SU-DHL-6 (cell line): ENCODE data around the gene CDH24.

Experiments used
- H2AFZ ChIP-seq: fragments of 200-600 bp; sonication (generic); 2 replicates; pipeline ENCODE4 v1.6.1; 2014; ENCODE audit warnings: low read depth, mild to moderate bottlenecking, moderate library complexity, mixed read lengths, antibody characterized with exemption, low read length; ENCODE audit not compliant: severe bottlenecking
- H3F3A ChIP-seq: fragments of 200-600 bp; shearing (Covaris generic); 2 replicates; pipeline ENCODE4 v1.6.0; 2016; ENCODE audit warnings: antibody characterized with exemption, mild to moderate bottlenecking; ENCODE audit not compliant: insufficient read depth
- H3K27ac ChIP-seq: fragments of 200-600 bp; sonication (generic); 2 replicates; pipeline ENCODE4 v1.5.1; 2016; ENCODE audit warnings: low read depth, mild to moderate bottlenecking, low read length, moderate library complexity, mixed read lengths
- H3K27me3 ChIP-seq: fragments of 200-600 bp; sonication (generic), shearing (Covaris generic); 2 replicates; pipeline ENCODE4 v1.6.0; 2014; ENCODE audit warnings: mild to moderate bottlenecking, low read length
- H3K36me3 ChIP-seq: fragments of 200-600 bp; sonication (generic); 2 replicates; pipeline ENCODE4 v1.6.1; 2014; ENCODE audit warnings: mild to moderate bottlenecking, low read length, mixed read lengths
- H3K4me2 ChIP-seq: fragments of 300-600, 200-600 bp; shearing (Covaris generic), sonication (generic); 2 replicates; pipeline ENCODE4 v1.6.0; 2014; ENCODE audit warnings: low read length, low read depth, mild to moderate bottlenecking; ENCODE audit not compliant: poor library complexity, severe bottlenecking
- H3K4me3 ChIP-seq: fragments of 200-600 bp; sonication (generic); 2 replicates; pipeline ENCODE4 v1.5.1; 2014; ENCODE audit warnings: antibody characterized with exemption, low read length, mild to moderate bottlenecking, mixed read lengths; ENCODE audit not compliant: insufficient read depth, poor library complexity, severe bottlenecking
- H3K79me2 ChIP-seq: fragments of 200-600 bp; sonication (generic); 2 replicates; pipeline ENCODE4 v1.6.1; 2014; ENCODE audit warnings: mild to moderate bottlenecking, low read length, moderate library complexity; ENCODE audit not compliant: insufficient read depth
- H3K9ac ChIP-seq: fragments of 200-600 bp; sonication (generic); 2 replicates; pipeline ENCODE4 v1.7.0; 2014; ENCODE audit warnings: mild to moderate bottlenecking, low read length
- H3K9me2 ChIP-seq: fragments of 200-600 bp; sonication (generic); replicated peaks from 2 replicates; pipeline ENCODE4 v1.6.1; 2014; ENCODE audit warnings: low read length; ENCODE audit not compliant: insufficient read depth
- H3K9me3 ChIP-seq: fragments of 200-600 bp; sonication (generic); 2 replicates; pipeline ENCODE4 v1.6.1; 2014; ENCODE audit warnings: low read length, mixed read lengths; ENCODE audit not compliant: insufficient read depth
- H4K20me1 ChIP-seq: fragments of 200-600 bp; sonication (generic); 2 replicates; pipeline ENCODE4 v1.6.1; 2014; ENCODE audit warnings: low read depth, mild to moderate bottlenecking, antibody characterized with exemption, low read length, moderate library complexity, mixed read lengths
- EZH2phosphoT487 ChIP-seq: fragments of 200-600 bp; sonication (generic), shearing (Covaris generic); conservative IDR thresholded peaks from 2 replicates; pipeline ENCODE4 v1.6.1; 2018; ENCODE audit warnings: mild to moderate bottlenecking, antibody characterized with exemption, low read length, moderate library complexity, mixed read lengths
- TF ChIP-seq, protein P1 (sequence below): fragments of 200-600 bp; sonication (generic); IDR thresholded peaks from one replicate; pipeline ENCODE4 v1.5.1; 2017; ENCODE audit warnings: antibody characterized with exemption, mild to moderate bottlenecking, low read length, moderate library complexity; ENCODE audit not compliant: insufficient read depth, poor library complexity, severe bottlenecking

Gene CDH24

GRCh38 chr14:23089498-23090253, 32.4 kb upstream of the CDH24 start:
- no peak overlapping the region for H2AFZ ChIP-seq
- H4K20me1 ChIP-seq, result peaks cover 25% of the 10 kb centered on the region
- H3F3A ChIP-seq, result 0 out of 2 replicates have a peak, but pooled peaks cover 3% of the 10 kb centered on the region
- H3K4me2 ChIP-seq, result no peak overlapping the region
- peaks cover 45% of the 10 kb centered on the region for H3K79me2 ChIP-seq
- H3K27ac ChIP-seq, result no peak overlapping the region
- no peaks in the 10 kb centered on the region for H3K27me3 ChIP-seq
- no peaks in the 10 kb centered on the region for H3K9me2 ChIP-seq
- H3K4me3 ChIP-seq, result no peak overlapping the region
- H3K9me3 ChIP-seq, result no peaks in the 10 kb centered on the region
- TF ChIP-seq, protein P1, sequence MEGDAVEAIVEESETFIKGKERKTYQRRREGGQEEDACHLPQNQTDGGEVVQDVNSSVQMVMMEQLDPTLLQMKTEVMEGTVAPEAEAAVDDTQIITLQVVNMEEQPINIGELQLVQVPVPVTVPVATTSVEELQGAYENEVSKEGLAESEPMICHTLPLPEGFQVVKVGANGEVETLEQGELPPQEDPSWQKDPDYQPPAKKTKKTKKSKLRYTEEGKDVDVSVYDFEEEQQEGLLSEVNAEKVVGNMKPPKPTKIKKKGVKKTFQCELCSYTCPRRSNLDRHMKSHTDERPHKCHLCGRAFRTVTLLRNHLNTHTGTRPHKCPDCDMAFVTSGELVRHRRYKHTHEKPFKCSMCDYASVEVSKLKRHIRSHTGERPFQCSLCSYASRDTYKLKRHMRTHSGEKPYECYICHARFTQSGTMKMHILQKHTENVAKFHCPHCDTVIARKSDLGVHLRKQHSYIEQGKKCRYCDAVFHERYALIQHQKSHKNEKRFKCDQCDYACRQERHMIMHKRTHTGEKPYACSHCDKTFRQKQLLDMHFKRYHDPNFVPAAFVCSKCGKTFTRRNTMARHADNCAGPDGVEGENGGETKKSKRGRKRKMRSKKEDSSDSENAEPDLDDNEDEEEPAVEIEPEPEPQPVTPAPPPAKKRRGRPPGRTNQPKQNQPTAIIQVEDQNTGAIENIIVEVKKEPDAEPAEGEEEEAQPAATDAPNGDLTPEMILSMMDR, result no peak
- no peak for TF ChIP-seq EZH2phosphoT487
- no peak overlapping the region for H3K9ac ChIP-seq
- H3K36me3 ChIP-seq, result peaks cover 53% of the 10 kb centered on the region

DNA sequence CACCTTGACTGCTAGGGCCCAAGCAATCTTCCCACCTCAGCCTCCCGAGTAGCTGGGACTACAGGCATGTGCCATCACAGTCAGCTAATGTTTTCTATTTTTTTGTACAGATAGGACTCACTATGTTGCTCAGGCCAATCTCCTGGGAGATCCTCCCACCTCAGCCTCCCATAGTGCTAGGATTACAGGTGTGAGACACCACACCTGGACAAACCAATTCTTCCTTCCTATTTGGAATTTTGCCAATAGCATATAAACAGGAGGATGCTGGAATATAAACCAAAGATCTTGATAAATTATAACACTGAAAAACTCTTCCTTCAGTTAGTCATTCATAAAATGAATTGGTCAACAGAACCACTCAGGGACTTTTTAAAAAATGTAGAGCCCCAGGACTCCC, 29.2 kb upstream of the CDH24 start:
- peaks cover 46% of the 10 kb centered on the region for H3K36me3 ChIP-seq
- H4K20me1 ChIP-seq, result peaks cover 4% of the 10 kb centered on the region; the same call in 1 of the 2 replicates
- TF ChIP-seq, protein P1, result no peak
- no peak for TF ChIP-seq EZH2phosphoT487
- no peaks in the 10 kb centered on the region for H3K27me3 ChIP-seq
- H3K4me3 ChIP-seq, result no peak overlapping the region
- no peak overlapping the region for H3K4me2 ChIP-seq
- H2AFZ ChIP-seq, result no peak overlapping the region
- no peak overlapping the region for H3K27ac ChIP-seq
- H3K9me2 ChIP-seq, result no peaks in the 10 kb centered on the region
- peaks cover 15% of the 10 kb centered on the region; the same call in 1 of the 2 replicates for H3K79me2 ChIP-seq
- no peak overlapping the region for H3K9ac ChIP-seq
- no peaks in the 10 kb centered on the region for H3K9me3 ChIP-seq
- H3F3A ChIP-seq, result 0 out of 2 replicates have a peak, but pooled peaks cover 3% of the 10 kb centered on the region

DNA sequence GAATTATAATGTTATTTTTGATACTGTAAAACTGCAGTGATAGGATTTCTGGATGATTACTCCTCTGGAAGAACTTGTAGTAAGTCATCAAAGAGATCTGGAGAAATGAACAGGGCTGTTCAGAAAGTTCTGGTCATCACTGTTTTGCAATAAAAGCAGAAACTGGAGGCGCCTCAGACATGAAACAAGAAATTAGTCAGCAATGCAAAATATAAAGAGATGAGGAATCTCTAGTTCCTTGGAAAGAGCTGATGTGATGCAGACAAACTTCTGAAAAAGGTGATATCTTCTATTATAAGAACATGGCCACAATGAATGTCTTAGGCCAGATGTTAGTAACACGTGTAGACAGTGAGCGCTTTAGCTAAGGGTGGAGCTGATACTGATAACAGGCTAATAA, 28.1 kb upstream of the CDH24 start:
- 0 out of 2 replicates have a peak, but pooled peaks cover 3% of the 10 kb centered on the region for H3F3A ChIP-seq

More for the DNA sequence above, 28.1 kb upstream of the CDH24 start:
- no peaks in the 10 kb centered on the region for H3K9me2 ChIP-seq
- H3K27ac ChIP-seq, result no peak overlapping the region
- H3K9me3 ChIP-seq, result no peaks in the 10 kb centered on the region
- TF ChIP-seq EZH2phosphoT487, result no peak
- TF ChIP-seq, protein P1, result no peak
- H3K4me3 ChIP-seq, result no peak overlapping the region
- peaks cover 4% of the 10 kb centered on the region; the same call in 1 of the 2 replicates for H4K20me1 ChIP-seq
- peaks cover 14% of the 10 kb centered on the region; the same call in 1 of the 2 replicates for H3K79me2 ChIP-seq
- no peak overlapping the region for H3K9ac ChIP-seq
- no peak overlapping the region for H2AFZ ChIP-seq
- H3K4me2 ChIP-seq, result no peak overlapping the region
- no peaks in the 10 kb centered on the region for H3K27me3 ChIP-seq
- peaks cover 56% of the 10 kb centered on the region for H3K36me3 ChIP-seq
